ENCODE measurements around the gene HOXA3.

Gene HOXA3

GRCh38 chr7:27184337-27185012 lies 32.1 kb upstream of the HOXA3 start:
- peak; percentile 44 for DNase-seq (ENCODE audit: low read depth)
- TF ChIP-seq CTCF (conservative IDR thresholded peaks at IDR 0.05; ENCODE audit: control insufficient read depth, insufficient read depth, low read depth, low read length) = no peak
- peak overlapping the region; percentile 53 for H3K4me3 ChIP-seq (ENCODE audit: control insufficient read depth, low read depth, low read length)

GRCh38 chr7:27183682-27184336 lies 31.4 kb upstream of the HOXA3 start:
- DNase-seq (ENCODE audit: low read depth) = peak; percentile 38
- H3K4me3 ChIP-seq (ENCODE audit: control insufficient read depth, low read depth, low read length) = peak overlapping the region; percentile 53
- no peak for TF ChIP-seq CTCF (conservative IDR thresholded peaks at IDR 0.05; ENCODE audit: control insufficient read depth, insufficient read depth, low read depth, low read length)

DNA sequence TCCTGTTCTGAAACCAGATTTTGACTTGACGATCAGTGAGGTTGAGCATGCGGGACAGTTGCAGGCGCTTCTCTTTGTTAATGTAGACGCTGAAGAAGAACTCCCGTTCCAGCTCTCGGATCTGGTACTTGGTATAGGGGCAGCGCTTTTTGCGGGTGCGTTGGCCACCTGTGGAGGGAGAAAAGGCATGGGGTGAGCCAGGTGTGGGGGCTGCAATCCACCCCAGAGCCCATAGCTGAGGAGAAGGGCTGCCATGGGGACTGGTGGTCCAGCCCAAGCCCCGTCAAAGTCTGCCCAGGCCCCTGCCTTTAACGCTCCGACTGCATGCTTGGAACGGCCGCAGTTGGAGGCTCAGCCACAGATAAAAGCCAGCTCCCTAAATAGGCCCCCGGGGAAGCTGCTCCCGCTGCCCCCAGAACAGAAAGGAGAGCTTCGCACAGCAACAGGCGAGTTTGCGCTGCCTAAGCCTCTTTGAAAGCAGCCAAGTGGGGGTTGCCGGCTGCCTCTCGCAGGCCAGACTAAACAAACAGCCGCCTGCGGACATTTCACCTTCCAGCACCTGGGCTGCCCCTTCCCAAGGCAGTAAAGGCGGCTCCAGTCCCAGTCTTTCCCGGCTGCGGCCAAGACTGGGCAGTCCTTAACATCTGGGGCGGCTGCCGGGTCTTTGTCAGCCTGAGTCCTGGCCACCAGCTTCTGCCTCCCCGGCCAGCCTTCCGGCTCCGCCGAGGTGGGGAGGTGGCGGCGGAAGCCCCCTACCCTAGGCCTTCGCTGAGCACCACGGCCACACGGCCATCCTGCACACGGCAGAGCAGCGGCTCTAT lies 30.7 kb upstream of the HOXA3 start:
- H3K4me3 ChIP-seq (ENCODE audit: control insufficient read depth, low read depth, low read length) = peak overlapping the region; percentile 53
- TF ChIP-seq CTCF (conservative IDR thresholded peaks at IDR 0.05; ENCODE audit: control insufficient read depth, insufficient read depth, low read depth, low read length) = no peak
- DNase-seq (ENCODE audit: low read depth) = no peak

- no peak for TF ChIP-seq CTCF (conservative IDR thresholded peaks at IDR 0.05; ENCODE audit: control insufficient read depth, insufficient read depth, low read depth, low read length)
- H3K4me3 ChIP-seq (ENCODE audit: control insufficient read depth, low read depth, low read length) = no peak overlapping the region
- no peak for DNase-seq (ENCODE audit: low read depth)
Measured at GRCh38 chr7:27182285-27182841, 30.0 kb upstream of the HOXA3 start.

DNA sequence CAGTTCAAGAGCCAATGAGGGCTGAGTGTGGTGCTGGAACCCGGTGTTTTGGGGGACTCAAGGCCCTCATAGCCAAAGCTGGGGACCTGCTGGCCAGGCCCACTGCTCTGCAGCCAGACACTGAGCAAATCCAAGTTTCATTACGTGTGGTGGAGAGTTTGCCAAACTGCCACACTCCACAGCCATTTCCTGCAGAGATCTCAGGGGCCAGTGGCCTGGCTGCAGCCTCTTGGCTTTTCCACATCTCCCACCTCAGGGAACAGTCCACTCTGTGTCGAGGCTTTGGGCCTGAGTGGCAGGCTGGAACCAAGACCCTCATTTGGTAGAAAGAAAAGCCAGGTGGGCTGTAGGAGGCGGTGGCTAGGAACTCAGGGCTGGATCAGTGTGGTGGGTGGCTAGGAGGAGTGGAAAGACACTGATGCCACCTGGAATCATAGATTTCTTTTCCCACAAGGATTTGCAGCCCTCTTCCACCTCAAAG lies 29.5 kb upstream of the HOXA3 start:
- no peak overlapping the region for H3K4me3 ChIP-seq (ENCODE audit: control insufficient read depth, low read depth, low read length)
- no peak for TF ChIP-seq CTCF (conservative IDR thresholded peaks at IDR 0.05; ENCODE audit: control insufficient read depth, insufficient read depth, low read depth, low read length)
- DNase-seq (ENCODE audit: low read depth) = no peak
